Uterus (tissue), 4 donors: Measurements from ENCODE around the gene MRPS15. TPM values are rescaled to one million over a fixed set of nuclear protein-coding genes. Genes with fewer than 3 reads are reported as not detected.

Source experiments
- DNase-seq, 2 donors: peaks; one replicate each; pipeline ENCODE4 v3.0.0-alpha.2; 2019 to 2020
- H3K27ac ChIP-seq, 2 donors: fragments of 200-600 bp; sonication (generic); 1 replicate in 1 of 2; 2 replicates in 1 of 2; pipeline ENCODE4 v1.5.1; 2016 to 2018
- H3K27me3 ChIP-seq, 2 donors: fragments of 200-600 bp; sonication (generic); one replicate each; pipeline ENCODE4 v1.5.1; 2018 to 2019; ENCODE audit warnings: control low read depth in 1 of 2
- H3K36me3 ChIP-seq, 2 donors: fragments of 200-600 bp; sonication (generic); one replicate each; pipeline ENCODE4 v1.5.1; 2019; ENCODE audit warnings: control low read depth in 1 of 2
- H3K4me1 ChIP-seq, 2 donors: fragments of 200-600 bp; sonication (generic); one replicate each; pipeline ENCODE4 v1.5.1; 2018 to 2019; ENCODE audit warnings: control low read depth in 1 of 2
- H3K4me3 ChIP-seq, 2 donors: fragments of 200-600 bp; sonication (generic); 1 replicate in 1 of 2; 2 replicates in 1 of 2; pipeline ENCODE4 v1.5.1; 2018 to 2019; ENCODE audit warnings: mild to moderate bottlenecking in 1 of 2
- H3K9me3 ChIP-seq, 2 donors: fragments of 200-600 bp; sonication (generic); one replicate each; pipeline ENCODE4 v1.5.1; 2019; ENCODE audit warnings: control low read depth in 1 of 2
- POLR2A ChIP-seq, 2 donors: fragments of 450-650 bp; IDR thresholded peaks; one replicate each; pipeline ENCODE4 v1.6.1; 2016; ENCODE audit warnings: antibody characterized with exemption in 2 of 2, mild to moderate bottlenecking in 1 of 2, moderate library complexity in 1 of 2
- intact Hi-C: fragments of 100-400 bp; cut with DNase I; formaldehyde crosslinking; loops from one replicate; pipeline ENCODE4 v1.15.1; 2023; ENCODE audit warnings: low total_unique reads
- total RNA-seq, 4 donors: library from RNA; depleted of rRNA in 3 of 4; stranded (reverse); fragments of >200 nt in 3 of 4; gene quantifications; one replicate each; pipeline versions ENCODE4 v1.1.0 to v1.2.4, GENCODE V29; 2014 to 2023
- TF ChIP-seq, protein P1 (sequence below), 4 experiments: fragments of 200-600 bp in 2 of 4; fragments of 450-650 bp in 2 of 4; sonication (generic) in 2 of 4; IDR thresholded peaks; one replicate each; pipeline ENCODE4 v1.5.1; 2016 to 2019; ENCODE audit warnings: antibody characterized with exemption in 4 of 4, mild to moderate bottlenecking in 2 of 4, moderate library complexity in 1 of 4
- donor health status: DM: yes; HTN: yes; CAD: no.

The MRPS15 gene
- total RNA-seq, 4 donors from 2014 or later: 25.0 to 43.5 (median 36.3) TPM

DNA sequence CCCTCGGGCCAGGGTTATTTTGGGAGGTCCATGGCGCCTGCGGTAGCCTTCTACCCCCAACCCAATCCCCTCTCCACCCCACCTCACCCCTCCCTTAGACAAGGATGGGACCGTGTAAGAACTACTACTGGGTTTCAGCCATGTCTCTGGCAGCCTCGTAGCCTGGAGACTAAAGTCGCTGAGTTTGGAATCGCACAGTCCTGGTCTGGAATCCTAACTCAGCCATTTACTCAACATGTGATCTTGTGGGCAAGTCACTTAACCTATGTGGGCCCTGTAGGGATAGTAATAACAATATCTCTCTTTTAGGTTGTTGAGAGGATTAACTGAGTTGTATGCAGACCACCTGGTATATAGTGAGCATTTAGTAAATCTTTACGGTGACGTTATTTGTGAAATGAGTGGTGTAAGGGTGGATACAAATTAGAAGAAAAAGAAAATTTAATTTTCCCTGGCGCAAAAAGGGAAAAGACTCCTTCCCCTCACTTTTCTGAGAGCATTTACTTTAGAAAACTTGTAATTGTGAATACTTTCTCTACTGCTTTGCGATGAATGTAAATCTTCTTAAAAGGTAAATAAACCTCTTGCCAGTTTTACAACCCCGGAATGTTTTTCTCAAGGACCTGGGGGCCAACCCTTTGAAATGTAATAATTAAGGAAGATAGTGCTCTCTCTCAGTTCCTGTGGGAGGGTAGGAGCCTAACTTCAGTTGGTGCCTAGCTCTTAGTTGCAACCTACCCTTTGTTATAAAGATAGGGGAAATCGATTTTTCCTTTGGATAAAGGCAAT, 615 bp upstream of the MRPS15 start:
- no peaks in the 10 kb centered on the region for H3K36me3 ChIP-seq
- no peaks in the 10 kb centered on the region for H3K27me3 ChIP-seq
- intact Hi-C loops: no loop called here
- TF ChIP-seq, protein P1, sequence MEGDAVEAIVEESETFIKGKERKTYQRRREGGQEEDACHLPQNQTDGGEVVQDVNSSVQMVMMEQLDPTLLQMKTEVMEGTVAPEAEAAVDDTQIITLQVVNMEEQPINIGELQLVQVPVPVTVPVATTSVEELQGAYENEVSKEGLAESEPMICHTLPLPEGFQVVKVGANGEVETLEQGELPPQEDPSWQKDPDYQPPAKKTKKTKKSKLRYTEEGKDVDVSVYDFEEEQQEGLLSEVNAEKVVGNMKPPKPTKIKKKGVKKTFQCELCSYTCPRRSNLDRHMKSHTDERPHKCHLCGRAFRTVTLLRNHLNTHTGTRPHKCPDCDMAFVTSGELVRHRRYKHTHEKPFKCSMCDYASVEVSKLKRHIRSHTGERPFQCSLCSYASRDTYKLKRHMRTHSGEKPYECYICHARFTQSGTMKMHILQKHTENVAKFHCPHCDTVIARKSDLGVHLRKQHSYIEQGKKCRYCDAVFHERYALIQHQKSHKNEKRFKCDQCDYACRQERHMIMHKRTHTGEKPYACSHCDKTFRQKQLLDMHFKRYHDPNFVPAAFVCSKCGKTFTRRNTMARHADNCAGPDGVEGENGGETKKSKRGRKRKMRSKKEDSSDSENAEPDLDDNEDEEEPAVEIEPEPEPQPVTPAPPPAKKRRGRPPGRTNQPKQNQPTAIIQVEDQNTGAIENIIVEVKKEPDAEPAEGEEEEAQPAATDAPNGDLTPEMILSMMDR (IDR thresholded peaks at IDR 0.05): no peak
- TF ChIP-seq POLR2A (IDR thresholded peaks at IDR 0.05): no peak
- peak overlapping the region; percentile 83 to 91 for H3K4me3 ChIP-seq
- peaks cover 0 to 3% of the 10 kb centered on the region in 2 donors for H3K4me1 ChIP-seq
- DNase-seq: no peak
- no peaks in the 10 kb centered on the region for H3K9me3 ChIP-seq
- H3K27ac ChIP-seq: peak overlapping the region; percentile 92 to 94

GRCh38 chr1:36463463-36463802, 751 bp downstream of the MRPS15 start:
- intact Hi-C loops: no loop called here

DNA sequence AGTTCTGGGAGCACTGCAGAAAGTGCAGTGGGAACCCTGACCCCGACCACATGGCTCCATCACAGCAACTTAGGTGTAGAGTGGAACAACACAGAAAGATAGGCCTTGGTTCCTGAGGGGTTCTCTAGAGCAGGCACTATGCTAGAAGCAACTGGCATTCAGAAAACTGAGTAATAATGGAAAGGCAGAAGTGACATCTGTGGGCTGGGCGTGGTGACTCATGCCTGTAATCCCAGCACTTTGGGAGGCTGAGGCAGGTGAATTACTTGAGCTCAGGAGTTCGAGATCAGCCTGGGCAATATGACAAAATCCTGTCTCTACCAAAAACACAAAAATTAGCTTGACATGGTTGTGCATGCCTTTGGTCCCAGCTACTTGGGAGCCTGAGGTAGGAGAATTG, 5.3 kb downstream of the MRPS15 start:
- intact Hi-C loops: no loop called here
- Histone ChIP-seq H3K4me3 (no peak overlapping the region), H3K9me3 (no peaks in the 10 kb centered on the region), H3K4me1 (peaks cover 0 to 3% of the 10 kb centered on the region in 2 donors), H3K27me3 (no peaks in the 10 kb centered on the region), H3K27ac (no peak overlapping the region), H3K36me3 (no peaks in the 10 kb centered on the region)
- DNase-seq: no peak
- TF ChIP-seq, protein P1 (IDR thresholded peaks at IDR 0.05): no peak
- no peak for TF ChIP-seq POLR2A (IDR thresholded peaks at IDR 0.05)

More at GRCh38 chr1:36463463-36463802, 751 bp downstream of the MRPS15 start:
- Histone ChIP-seq H3K4me1 (peaks cover 0 to 3% of the 10 kb centered on the region in 2 donors), H3K36me3 (no peaks in the 10 kb centered on the region), H3K4me3 (peak overlapping the region; percentile 83 to 91), H3K27me3 (no peaks in the 10 kb centered on the region), H3K9me3 (no peaks in the 10 kb centered on the region), H3K27ac (peak overlapping the region; percentile 92 to 94)
- TF ChIP-seq POLR2A (IDR thresholded peaks at IDR 0.05): no peak
- TF ChIP-seq, protein P1 (IDR thresholded peaks at IDR 0.05): no peak
- DNase-seq: no peak

DNA sequence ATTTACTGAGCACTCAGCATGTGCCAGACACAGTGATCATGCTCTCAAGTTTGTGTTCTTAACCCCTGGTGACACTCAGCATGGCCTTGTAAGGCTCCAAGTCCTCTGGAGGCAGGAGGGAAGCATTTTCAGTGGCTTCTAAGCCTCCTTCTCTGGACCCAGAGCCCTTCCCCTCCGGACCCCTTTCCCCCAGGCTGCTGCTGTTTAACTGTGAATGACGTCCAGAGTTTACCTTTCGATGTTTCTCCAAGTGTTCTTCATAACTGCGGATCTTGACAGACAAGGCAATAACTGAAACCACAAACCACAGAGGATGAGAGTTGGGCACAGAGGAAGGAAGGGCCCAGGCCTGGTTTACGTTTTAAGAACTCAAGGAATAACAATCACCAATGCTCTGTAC, 6.5 kb downstream of the MRPS15 start:
- Histone ChIP-seq H3K4me1 (no peaks in the 10 kb centered on the region), H3K27me3 (no peaks in the 10 kb centered on the region), H3K4me3 (no peak overlapping the region), H3K27ac (no peak overlapping the region), H3K9me3 (no peaks in the 10 kb centered on the region), H3K36me3 (no peaks in the 10 kb centered on the region)
- intact Hi-C loops: no loop called here
- no peak for TF ChIP-seq POLR2A (IDR thresholded peaks at IDR 0.05)
- TF ChIP-seq, protein P1 (IDR thresholded peaks at IDR 0.05): no peak
- DNase-seq: no peak

DNA sequence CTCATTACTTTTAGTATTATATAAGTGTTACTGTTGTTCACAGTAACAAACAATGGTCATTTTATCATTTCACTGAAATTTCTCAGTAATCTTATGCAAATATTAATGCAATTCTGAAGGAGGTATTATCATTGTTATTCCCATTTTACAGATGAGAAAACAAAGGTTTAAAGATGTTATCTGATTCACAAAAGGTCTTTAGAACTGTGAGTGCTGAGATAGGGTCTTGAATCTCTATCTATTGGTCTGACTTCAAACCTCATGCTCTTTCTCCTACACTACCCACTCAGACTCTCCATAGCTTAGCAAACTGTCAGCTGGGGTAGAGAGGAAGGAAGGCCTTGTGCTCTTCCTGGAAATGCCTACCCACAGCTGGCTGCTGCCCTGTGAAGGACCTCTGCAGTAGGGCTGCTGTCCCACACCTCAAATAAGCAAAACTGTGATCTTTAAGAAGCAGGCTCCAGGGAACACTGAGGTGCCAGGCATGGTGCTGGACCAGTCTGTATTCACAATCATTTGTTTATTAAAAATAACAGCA, 7.7 kb downstream of the MRPS15 start:
- TF ChIP-seq POLR2A (IDR thresholded peaks at IDR 0.05): no peak
- TF ChIP-seq, protein P1 (IDR thresholded peaks at IDR 0.05): no peak
- Histone ChIP-seq H3K27ac (no peak overlapping the region), H3K27me3 (no peaks in the 10 kb centered on the region), H3K9me3 (no peaks in the 10 kb centered on the region), H3K4me3 (no peak overlapping the region), H3K4me1 (no peaks in the 10 kb centered on the region), H3K36me3 (no peaks in the 10 kb centered on the region)
- intact Hi-C loops: no loop called here
- DNase-seq: no peak
